Lower leg skin (tissue), 4 donors: ENCODE results near the gene CRIP1. TPM values are rescaled to one million over a fixed set of nuclear protein-coding genes. Genes with fewer than 3 reads are reported as not detected.
A peak's percentile ranks its signal among the peaks of the same experiment; 100 is the strongest.

ENCODE experiments used
- DNase-seq, 2 donors: peaks; one replicate each; pipeline ENCODE4 v3.0.0-alpha.2; 2019; ENCODE audit warnings: low spot score in 2 of 2
- H3K4me3 ChIP-seq: fragments of 200-600 bp; sonication (generic); 2 replicates; pipeline ENCODE4 v1.5.1; 2017; ENCODE audit warnings: mild to moderate bottlenecking, low read depth; ENCODE audit not compliant: poor library complexity, severe bottlenecking
- POLR2A ChIP-seq, 2 donors: fragments of 450-650 bp; IDR thresholded peaks; one replicate each; pipeline ENCODE4 v1.6.1; 2016 to 2017; ENCODE audit warnings: antibody characterized with exemption in 2 of 2, mild to moderate bottlenecking in 1 of 2, moderate library complexity in 1 of 2
- WGBS, 2 donors: methylation state at CpG; one replicate each; pipeline ENCODE4 v1.1.5; 2018; 5-methylcytosine and 5-hydroxymethylcytosine counted together
- intact Hi-C: fragments of 100-400 bp; cut with DNase I; formaldehyde crosslinking; loops from one replicate; pipeline ENCODE4 v1.15.0; 2023; ENCODE audit warnings: low total_unique reads
- total RNA-seq, 4 donors: library from RNA; depleted of rRNA; stranded (reverse); fragments of >200 nt; gene quantifications; one replicate each; pipeline ENCODE4 v1.1.0, GENCODE V29; 2016
- TF ChIP-seq, protein P1 (sequence below), 3 donors: fragments of 450-650 bp; IDR thresholded peaks; one replicate each; pipeline ENCODE4 v1.5.1; 2016; ENCODE audit warnings: antibody characterized with exemption in 3 of 3, mild to moderate bottlenecking in 3 of 3, moderate library complexity in 2 of 3

Gene CRIP1
- total RNA-seq, 4 donors from 2014 or later, result 13.1 to 103 (median 63.2) TPM

DNA sequence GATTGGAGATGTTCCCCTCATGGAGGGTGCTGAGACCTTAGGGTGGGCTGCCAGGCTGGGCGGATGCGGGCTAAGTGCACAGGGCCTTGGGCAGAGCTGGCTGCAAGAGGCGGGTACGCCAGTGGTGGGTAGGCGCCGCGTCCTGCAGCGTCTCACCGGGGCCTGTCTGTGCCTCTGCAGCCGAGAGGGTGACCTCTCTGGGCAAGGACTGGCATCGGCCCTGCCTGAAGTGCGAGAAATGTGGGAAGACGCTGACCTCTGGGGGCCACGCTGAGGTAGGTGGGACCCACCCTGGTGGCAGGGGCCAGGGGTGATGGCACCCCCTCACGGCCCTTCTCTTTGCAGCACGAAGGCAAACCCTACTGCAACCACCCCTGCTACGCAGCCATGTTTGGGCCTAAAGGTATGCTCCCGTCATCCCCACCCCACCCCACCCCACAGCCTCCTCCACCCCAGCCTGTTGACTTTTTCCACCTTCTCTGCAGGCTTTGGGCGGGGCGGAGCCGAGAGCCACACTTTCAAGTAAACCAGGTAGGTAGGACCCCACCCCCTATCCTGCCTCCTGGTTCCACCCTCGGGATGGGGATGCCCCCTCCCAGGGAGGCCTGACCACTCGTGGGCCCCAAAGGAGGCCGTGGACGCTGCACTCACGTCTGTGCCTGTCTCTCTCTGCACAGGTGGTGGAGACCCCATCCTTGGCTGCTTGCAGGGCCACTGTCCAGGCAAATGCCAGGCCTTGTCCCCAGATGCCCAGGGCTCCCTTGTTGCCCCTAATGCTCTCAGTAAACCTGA, 1.5 kb downstream of the CRIP1 start:
- intact Hi-C loops, result no loop called here
- peak overlapping the region; percentile 51 for H3K4me3 ChIP-seq
- DNase-seq, result peak; percentile 39 to 87
- 10 to 21% methylated on average over 21 to 22 of the region's 26 CpGs for WGBS, 2 donors
- no peak for TF ChIP-seq POLR2A (IDR thresholded peaks at IDR 0.05)
- TF ChIP-seq, protein P1, sequence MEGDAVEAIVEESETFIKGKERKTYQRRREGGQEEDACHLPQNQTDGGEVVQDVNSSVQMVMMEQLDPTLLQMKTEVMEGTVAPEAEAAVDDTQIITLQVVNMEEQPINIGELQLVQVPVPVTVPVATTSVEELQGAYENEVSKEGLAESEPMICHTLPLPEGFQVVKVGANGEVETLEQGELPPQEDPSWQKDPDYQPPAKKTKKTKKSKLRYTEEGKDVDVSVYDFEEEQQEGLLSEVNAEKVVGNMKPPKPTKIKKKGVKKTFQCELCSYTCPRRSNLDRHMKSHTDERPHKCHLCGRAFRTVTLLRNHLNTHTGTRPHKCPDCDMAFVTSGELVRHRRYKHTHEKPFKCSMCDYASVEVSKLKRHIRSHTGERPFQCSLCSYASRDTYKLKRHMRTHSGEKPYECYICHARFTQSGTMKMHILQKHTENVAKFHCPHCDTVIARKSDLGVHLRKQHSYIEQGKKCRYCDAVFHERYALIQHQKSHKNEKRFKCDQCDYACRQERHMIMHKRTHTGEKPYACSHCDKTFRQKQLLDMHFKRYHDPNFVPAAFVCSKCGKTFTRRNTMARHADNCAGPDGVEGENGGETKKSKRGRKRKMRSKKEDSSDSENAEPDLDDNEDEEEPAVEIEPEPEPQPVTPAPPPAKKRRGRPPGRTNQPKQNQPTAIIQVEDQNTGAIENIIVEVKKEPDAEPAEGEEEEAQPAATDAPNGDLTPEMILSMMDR (IDR thresholded peaks at IDR 0.05), result no peak

DNA sequence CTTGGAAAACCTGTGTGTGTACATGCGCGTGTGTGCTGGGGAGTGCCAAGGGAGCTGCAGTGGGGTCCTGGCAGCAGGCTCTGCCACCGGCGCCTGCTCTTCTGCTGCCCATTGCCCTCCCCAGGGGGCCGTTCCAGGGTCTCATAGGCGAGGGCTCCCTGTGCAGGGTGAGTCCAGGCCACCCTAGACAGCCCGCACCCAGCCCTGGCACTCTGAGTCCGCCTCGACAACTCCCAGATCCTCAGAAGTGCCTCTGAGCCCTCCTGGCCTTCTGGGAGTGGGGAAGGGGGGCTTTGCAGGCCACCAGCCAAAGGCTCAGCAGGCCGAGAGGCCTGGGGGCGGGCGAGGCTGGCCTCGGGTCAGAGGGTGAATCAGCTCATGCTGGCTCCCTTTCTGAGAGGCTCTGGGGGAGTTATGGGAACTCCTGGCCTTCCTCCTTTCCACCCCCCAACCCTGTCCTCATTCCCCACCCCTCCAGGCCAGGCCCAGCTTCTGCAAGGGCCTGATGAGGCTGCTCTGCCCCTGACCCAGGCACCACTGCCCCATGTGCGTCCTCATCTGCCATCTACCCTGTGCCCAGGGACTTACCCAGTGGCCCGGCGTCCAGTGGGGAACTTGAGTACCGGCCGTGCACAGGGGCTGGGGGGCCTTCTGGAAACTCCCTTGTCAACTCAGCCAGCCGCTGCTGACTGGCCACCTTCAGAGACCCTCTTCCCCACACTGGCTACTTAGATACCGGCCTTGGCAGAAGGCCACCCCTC, 2.3 kb downstream of the CRIP1 start:
- no peak for TF ChIP-seq POLR2A (IDR thresholded peaks at IDR 0.05)
- TF ChIP-seq, protein P1 (IDR thresholded peaks at IDR 0.05), result no peak
- intact Hi-C loops, result no loop called here
- peak; percentile 42 to 88 for DNase-seq
- 17 to 19% methylated on average over 13 to 19 of the region's 20 CpGs for WGBS, 2 donors
- no peak overlapping the region for H3K4me3 ChIP-seq

DNA sequence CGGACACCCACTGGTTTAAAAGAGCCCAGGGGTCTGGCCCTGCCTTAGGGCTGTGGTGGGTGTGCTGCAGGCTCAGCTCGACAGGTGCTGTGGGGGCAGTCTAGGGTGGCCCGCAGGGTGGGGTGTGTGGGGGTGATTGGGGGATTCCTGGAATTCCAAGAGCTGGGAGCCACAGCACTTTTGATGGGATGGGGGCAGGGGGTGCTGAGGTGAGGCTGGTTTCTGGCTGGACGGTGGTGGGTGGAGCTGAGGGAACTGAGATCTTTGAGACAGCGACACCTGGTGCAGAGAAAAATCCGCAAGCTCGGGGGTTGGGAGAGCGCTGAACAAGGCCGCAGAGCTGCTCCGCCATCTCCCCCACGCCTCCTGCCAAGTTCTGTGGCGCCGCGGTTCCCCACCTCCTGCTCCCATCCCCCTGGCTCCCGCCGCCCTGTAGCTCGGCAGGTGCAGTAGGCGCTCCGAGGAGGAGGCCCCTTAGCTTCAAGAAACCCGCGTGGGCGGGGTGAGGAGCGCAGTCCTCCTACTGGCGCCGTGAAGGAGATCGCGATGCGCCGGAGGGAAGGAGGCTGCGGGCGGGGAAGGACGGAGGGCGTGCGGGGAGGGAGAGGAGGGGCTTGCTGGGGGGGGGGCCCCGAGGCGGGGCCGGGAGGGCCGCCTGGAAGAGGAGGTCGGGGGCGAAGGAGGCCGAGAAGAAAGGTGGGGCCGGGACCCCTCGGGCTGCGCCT, 3.0 kb downstream of the CRIP1 start:
- 1 to 2% methylated on average over 40 to 42 of the region's 44 CpGs for WGBS, 2 donors
- no peak overlapping the region for H3K4me3 ChIP-seq
- DNase-seq, result peak; percentile 92 to 98
- TF ChIP-seq, protein P1 (IDR thresholded peaks at IDR 0.05), result peak in 1 of 3 donors; percentile 80
- TF ChIP-seq POLR2A (IDR thresholded peaks at IDR 0.05), result no peak
- intact Hi-C loops, result loop anchor here (10.0 kb wide), 1 partner anchor 115 kb away; no protein-coding TSS in a partner anchor

DNA sequence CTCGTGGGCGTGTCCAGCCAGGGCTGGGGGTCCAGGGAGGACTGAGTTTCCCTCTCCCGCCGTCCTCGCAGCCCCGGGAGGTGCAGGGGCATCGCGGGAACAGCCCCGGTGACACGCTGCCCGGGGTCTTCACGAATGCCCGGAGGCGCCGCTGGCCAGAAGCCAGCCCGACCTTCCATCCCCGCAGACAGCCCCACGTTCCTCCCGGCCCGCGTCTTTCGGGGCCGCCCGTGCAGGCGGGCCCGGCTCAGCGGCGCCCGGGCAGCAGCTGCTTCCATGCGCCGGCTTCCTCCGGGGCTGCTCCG, 3.5 kb downstream of the CRIP1 start:
- intact Hi-C loops, result loop anchor here (10.0 kb wide), 1 partner anchor 115 kb away; no protein-coding TSS in a partner anchor
- 0% methylated on average over 1 to 32 of the region's 33 CpGs for WGBS, 2 donors
- TF ChIP-seq POLR2A (IDR thresholded peaks at IDR 0.05), result no peak
- TF ChIP-seq, protein P1 (IDR thresholded peaks at IDR 0.05), result no peak
- peak; percentile 45 to 93 for DNase-seq
- peak overlapping the region; percentile 28 for H3K4me3 ChIP-seq

DNA sequence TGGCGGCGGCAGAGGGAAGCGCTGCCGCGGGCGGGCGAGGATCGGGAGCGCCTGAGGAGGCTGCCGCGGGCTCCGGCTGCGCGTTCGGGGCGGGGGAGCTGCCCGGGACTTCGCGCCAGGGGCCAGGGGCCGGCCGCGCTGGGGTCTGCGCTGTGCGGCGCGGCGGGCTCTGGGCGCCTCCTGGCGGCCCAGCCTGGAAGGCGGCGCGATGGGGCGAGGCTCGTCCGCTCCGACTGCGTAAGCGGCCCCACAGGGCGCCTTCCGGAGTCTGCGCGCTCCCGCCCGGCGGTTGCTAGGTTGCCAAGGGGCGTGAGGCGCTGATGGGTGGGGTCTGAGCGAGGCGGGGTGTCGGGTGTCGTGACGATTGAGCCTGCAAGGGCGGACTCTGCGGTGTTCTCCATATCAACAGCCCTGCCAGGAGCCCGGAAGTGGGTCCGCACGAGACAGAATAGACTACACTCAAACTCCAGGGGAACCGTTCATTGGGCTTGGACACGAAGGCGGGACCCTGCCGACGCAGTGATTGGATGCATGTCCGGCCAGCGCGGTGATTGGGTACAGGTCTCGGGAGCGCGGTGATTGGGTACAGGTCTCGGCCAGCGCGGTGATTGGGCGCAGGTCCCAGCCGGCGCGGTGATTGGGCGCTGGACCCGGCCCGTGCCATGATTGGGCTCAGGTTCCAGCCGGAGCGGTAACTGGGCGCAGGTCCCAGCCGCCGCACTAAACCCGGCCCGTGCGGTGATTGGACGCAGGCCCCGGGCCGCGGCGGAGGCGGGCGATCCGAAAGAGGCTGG, 4.1 kb downstream of the CRIP1 start, which contains the start of gene TEDC1:
TEDC1 (plus strand) TSS at position 675 of the 794 bp plus-strand sequence. CDS start 130 bp downstream, outside the sequence.
- no peak for TF ChIP-seq POLR2A (IDR thresholded peaks at IDR 0.05)
- TF ChIP-seq, protein P1 (IDR thresholded peaks at IDR 0.05), result peak in 1 of 3 donors; percentile 39
- DNase-seq, result peak; percentile 100
- 0 to 1% methylated on average over 13 to 56 of the region's 94 CpGs for WGBS, 2 donors
- intact Hi-C loops, result loop anchor here (10.0 kb wide), 1 partner anchor 116 kb away; no protein-coding TSS in a partner anchor
- peak within 1 kb of the TSS; percentile 33 for H3K4me3 ChIP-seq
